ENCODE data around the gene GARIN5A. TPM values are rescaled to one million over a fixed set of nuclear protein-coding genes. Genes with fewer than 3 reads are reported as not detected.

GARIN5A gene
- total and polyA plus RNA-seq, 9 of the 15 experiments (the other 6 are each of a cell fraction or from before 2014, with no cell fraction given), result 0.10 to 0.82 (median 0.23) TPM; not detected in 2

GRCh38 chr19:50419580-50420035, 57.0 kb downstream of the GARIN5A start:
- in situ Hi-C loops (cut with MboI), result no loop called here
- Histone ChIP-seq H3K9me3 (replicated peaks; ENCODE audit: control insufficient read depth, insufficient read depth, low read depth, low read length) (no peaks in the 10 kb centered on the region), H3K4me2 (ENCODE audit: insufficient read depth, low read length) (no peak overlapping the region), H3K36me3 (ENCODE audit: control insufficient read depth, insufficient read depth, low read length) (peaks cover 23% of the 10 kb centered on the region; the same call in 2 of the 3 replicates), H3K9me1 (ENCODE audit: control insufficient read depth, insufficient read depth, low read length) (no peaks in the 10 kb centered on the region), H4K20me1 (replicated peaks; ENCODE audit: control insufficient read depth, insufficient read depth, low read length) (no peaks in the 10 kb centered on the region), H3K79me2 (ENCODE audit: control insufficient read depth, insufficient read depth, low read length) (no peaks in the 10 kb centered on the region), H2AFZ (ENCODE audit: low read depth, low read length) (no peak overlapping the region), H3K4me1 (replicated peaks in 1 of 2; ENCODE audit: control insufficient read depth in 2 of 2, insufficient read depth in 2 of 2, low read length in 2 of 2) (peaks cover 10 to 53% of the 10 kb centered on the region in 2 experiments), H3K4me3 (no peak overlapping the region), H3K27me3 (ENCODE audit: control insufficient read depth in 2 of 2, insufficient read depth in 2 of 2, low read length in 2 of 2) (no peaks in the 10 kb centered on the region), H3K27ac (ENCODE audit: extremely low read depth, low read depth, low read length) (no peak overlapping the region), H3K9ac (ENCODE audit: insufficient read depth in 1 of 2, low read depth in 2 of 2, low read length in 2 of 2) (no peak overlapping the region)
- no TSS peak for BruUV-seq (replicated peaks)
- TF ChIP-seq PBX2 (CRISPR knock-in tag; IDR thresholded peaks at IDR 0.05; ENCODE audit: low read depth) (no peak), PBX2 (tag; conservative IDR thresholded peaks at IDR 0.05; ENCODE audit: low read depth) (no peak), VEZF1 (CRISPR knock-in tag; IDR thresholded peaks at IDR 0.05) (peak; percentile 39; the same call in 1 of the 2 replicates)
- ChIA-PET CTCF (ENCODE audit: low intra/inter-chr PET ratio) (no interaction called here), POLR2A (interaction anchor here (0.7 to 1.1 kb wide), 2 partner anchors 41 to 170 kb away, joined by 3 read pairs; no protein-coding TSS in a partner anchor)
- intact Hi-C loops (cut with micrococcal nuclease), result no loop called here
- no peak for DNase-seq (ENCODE audit: extremely low read depth in 1 of 4, low spot score in 3 of 4)
- WGBS (ENCODE audit: insufficient coverage, low coverage, missing lambda C conversion rate), result 37% methylated on average over 5 of the region's 8 CpGs
- no peak for FAIRE-seq
- ATAC-seq, result no peak
